ENCODE results near the gene HDAC8.
"Not testable (repeated sequence)": the region's sequence is repeated elsewhere in the genome, so short reads cannot be mapped to it uniquely, and the experiment has no call there.

HDAC8 gene

DNA sequence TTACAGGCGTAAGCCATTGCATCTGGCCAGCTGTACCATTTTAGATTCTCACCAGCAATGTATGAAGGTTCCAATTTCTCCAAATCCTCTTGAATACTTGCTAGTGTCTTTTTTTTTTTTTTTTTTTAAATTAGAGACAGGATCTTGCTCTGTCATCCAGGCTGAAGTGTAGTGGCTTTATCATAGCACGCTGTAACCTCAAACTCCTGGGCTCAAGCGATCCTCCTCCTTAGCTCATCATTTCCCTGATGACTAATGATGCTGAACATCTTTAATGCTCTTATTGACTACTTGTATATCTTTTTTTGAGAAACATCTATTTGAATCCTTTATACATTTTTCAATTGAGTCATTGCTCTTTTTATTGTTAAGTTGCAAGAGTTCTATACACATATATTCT lies 40.3 kb downstream of the HDAC8 start:
- DNase-seq (ENCODE audit: low read depth in 2 of 2), result no peak

GRCh38 chrX:72526534-72527508 lies 45.8 kb downstream of the HDAC8 start:
- no peak for DNase-seq (ENCODE audit: low read depth in 2 of 2)

GRCh38 chrX:72498782-72499181 lies 73.9 kb downstream of the HDAC8 start:
- DNase-seq (ENCODE audit: low read depth in 2 of 2), result no peak

DNA sequence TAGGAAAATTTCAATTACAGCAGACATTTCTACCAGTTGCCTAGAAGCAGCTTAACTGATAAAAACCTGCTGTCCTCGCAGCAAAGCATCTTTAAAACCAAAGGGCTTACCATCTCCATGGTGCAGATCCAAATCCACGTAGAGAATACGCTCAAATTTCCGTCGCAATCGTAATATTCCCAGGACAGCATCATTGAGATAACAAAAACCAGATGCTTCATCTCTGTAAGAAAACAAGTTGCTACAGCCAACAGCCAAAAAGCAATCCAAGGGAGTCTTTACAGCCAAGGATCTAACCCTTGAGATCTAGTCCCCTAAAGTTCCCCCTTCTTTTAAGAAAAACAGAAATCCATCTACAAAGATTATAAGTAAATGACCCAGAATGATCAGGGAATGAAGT lies 77.6 kb downstream of the HDAC8 start:
- DNase-seq (ENCODE audit: low read depth in 2 of 2), result no peak

DNA sequence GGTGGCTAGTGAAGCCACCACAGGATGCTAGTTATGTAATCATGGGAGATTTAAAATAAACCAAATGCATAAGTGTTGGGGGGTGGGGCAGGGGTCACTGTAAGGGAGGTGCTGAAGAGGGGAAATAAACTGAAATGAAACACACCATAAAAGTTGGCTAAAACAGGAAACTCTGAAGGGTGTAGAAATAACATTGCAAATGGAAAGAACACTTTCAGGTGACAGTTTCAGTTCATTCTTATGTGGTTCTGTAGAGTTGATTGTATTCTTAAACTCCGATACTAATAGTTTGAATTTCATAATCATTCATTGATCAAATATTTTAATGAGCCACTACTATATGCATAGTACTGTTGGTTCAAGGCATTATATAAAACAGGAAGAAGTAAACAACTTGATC lies 80.1 kb downstream of the HDAC8 start:
- no peak for DNase-seq (ENCODE audit: low read depth in 2 of 2)

GRCh38 chrX:72490221-72490620 lies 82.4 kb downstream of the HDAC8 start:
- DNase-seq (ENCODE audit: low read depth in 2 of 2), result not testable (repeated sequence)

GRCh38 chrX:72487661-72488060 lies 85.0 kb downstream of the HDAC8 start:
- DNase-seq (ENCODE audit: low read depth in 2 of 2), result no peak

- no peak for DNase-seq (ENCODE audit: low read depth in 2 of 2)
Measured at GRCh38 chrX:72479324-72480274, 93.0 kb downstream of the HDAC8 start.

GRCh38 chrX:72478853-72479252 lies 93.8 kb downstream of the HDAC8 start:
- no peak for DNase-seq (ENCODE audit: low read depth in 2 of 2)

DNA sequence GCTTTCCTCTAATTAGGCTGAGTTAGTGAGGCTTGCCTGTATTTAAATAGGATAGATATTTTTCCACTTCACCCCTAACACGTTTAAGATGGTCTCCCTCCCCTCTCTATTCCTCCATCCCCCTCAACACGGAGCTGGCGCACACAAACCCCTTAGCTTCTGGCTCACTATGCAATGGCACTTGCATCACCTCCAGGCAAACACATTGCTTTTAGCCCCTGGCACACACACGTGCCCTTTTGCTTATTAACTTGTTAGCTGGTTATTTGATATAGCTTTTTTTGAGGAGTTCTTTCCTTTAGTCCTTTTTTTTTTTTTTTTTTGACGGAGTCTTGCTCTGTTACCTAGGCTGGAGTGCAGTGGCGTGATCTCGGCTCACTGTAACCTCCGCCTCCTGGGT lies 94.3 kb downstream of the HDAC8 start:
- no peak for DNase-seq (ENCODE audit: low read depth in 2 of 2)

DNA sequence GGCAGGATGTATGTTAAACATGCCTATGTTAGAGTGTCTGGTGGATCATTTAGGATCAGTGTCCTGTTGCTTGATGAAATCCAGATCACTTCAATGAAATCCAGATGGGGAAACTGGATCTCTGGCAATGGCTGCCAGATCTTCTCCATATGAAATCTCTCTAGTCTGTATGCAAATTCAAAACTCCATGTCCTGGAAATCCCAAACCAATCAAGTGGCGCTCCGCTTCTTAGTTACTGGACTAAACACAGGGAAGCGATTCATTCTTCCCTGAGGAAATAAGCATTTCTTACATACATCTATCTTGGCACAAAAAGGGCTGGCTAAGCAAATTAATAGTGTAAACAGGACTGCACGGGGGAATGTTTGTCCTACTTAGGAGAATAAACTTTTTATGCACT lies 94.9 kb downstream of the HDAC8 start:
- DNase-seq (ENCODE audit: low read depth in 2 of 2), result no peak

GRCh38 chrX:72477376-72477775 lies 95.3 kb downstream of the HDAC8 start:
- no peak for DNase-seq (ENCODE audit: low read depth in 2 of 2)

DNA sequence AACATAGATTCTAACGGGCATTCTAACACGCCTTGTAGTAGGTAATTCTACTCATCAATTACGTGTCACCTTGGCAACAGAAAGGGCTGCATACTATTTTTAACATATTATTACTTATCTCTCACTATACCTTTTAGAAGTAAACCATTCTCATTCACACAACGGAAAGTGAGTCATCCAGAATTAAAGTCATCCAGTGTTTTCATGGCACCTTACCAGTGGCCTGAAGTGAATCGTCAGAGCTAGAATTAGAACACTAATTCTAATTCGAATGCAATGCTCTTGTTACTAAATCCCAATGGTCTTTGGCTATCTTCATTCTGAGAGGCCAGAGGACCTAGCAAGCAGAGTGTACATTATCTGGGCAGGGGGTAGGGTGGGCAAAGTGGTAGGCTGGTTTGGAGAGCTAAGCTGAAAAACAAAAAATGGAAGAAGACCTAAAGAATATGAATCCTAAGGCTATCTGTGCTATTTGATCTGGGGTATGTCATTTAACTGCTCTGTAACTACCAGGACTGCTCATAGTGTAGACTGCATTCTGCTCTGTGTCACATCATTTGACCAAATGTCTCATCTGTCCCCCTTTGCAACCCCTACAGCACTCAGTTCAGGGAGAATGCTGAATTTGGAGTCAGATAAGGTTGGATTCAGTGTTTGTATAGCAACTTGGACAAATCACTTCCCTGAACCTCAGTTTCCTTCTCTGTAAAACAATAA lies 96.5 kb downstream of the HDAC8 start:
- DNase-seq (ENCODE audit: low read depth in 2 of 2), result no peak

GRCh38 chrX:72475338-72475737 lies 97.3 kb downstream of the HDAC8 start:
- no peak for DNase-seq (ENCODE audit: low read depth in 2 of 2)

GRCh38 chrX:72470532-72471223 lies 102.0 kb downstream of the HDAC8 start:
- DNase-seq (ENCODE audit: low read depth in 2 of 2), result no peak

- DNase-seq (ENCODE audit: low read depth in 2 of 2), result no peak
Measured at GRCh38 chrX:72470117-72470516, 102.5 kb downstream of the HDAC8 start.

GRCh38 chrX:72468607-72469006 lies 104.0 kb downstream of the HDAC8 start:
- DNase-seq (ENCODE audit: low read depth in 2 of 2), result no peak

- no peak for DNase-seq (ENCODE audit: low read depth in 2 of 2)
Measured at GRCh38 chrX:72467135-72467534, 105.5 kb downstream of the HDAC8 start.

DNA sequence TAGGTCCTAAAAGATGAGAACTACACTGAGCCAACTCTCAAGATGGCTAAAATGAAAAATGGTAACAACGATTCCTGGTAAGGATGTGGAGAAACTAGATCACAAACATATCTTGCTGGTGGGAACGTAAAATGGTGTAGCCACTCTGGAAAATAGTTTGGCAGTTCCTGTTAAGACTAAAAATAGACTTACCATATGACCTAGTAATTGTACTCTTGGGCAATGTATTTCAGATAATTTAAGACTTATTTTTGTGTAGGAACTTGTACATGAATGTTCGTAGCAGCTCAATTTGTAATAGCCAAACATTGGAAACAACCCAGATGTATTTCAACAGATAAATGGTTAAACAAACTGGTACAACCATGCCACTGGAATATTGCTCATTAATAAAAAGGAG lies 106.2 kb downstream of the HDAC8 start:
- no peak for DNase-seq (ENCODE audit: low read depth in 2 of 2)

DNA sequence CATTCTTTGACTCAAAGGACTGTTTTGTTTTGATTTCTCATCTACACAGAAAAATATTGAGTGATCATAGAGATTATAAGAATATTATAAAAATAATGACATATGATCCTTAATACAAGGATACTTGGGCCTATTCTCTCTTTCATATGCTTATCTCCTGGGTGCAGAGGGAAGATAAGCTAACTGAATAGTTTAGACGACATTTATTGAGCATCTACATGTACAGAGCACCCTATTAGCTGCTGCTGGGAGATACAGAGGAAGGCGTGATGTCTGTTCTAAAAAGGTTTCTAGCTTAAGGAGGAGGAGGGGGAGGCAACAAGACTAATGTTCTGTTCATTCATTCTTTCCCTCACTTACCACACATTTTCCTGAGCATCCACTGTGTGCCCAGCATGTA lies 106.8 kb downstream of the HDAC8 start:
- DNase-seq (ENCODE audit: low read depth in 2 of 2), result no peak

DNA sequence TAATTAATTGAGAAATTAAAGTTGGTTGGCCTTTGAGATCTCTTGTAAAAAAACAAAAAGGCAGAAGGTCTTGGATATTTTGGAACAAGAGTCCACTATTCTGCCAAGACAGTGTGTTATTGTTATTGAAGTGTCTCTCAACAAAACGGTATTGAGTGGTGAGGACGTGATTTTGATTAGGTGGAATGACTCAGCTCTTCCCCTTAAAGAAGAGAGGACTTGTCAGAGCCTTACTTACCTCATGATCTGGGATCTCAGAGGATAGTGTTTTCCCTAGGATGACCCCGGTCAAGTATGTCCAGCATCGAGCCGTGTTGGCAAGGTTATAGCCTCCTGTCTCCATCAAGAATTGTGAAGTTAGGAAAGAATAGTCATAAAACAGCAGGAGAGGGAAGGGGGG lies 110.9 kb downstream of the HDAC8 start:
- no peak for DNase-seq (ENCODE audit: low read depth in 2 of 2)

All from stimulated activated CD8-positive, alpha-beta memory T cell treated with anti-CD3 and anti-CD28 coated beads, Interleukin-15, amount 100 ng/mL, for 4 hours (primary cell).